ENCODE data around the gene AGRN. TPM values are rescaled to one million over a fixed set of nuclear protein-coding genes. Genes with fewer than 3 reads are reported as not detected.
"Not testable (repeated sequence)": the region's sequence is repeated elsewhere in the genome, so short reads cannot be mapped to it uniquely, and the experiment has no call there.

AGRN gene
- total and polyA plus RNA-seq, 9 donors = 2.7 to 138 (median 14.3) TPM

DNA sequence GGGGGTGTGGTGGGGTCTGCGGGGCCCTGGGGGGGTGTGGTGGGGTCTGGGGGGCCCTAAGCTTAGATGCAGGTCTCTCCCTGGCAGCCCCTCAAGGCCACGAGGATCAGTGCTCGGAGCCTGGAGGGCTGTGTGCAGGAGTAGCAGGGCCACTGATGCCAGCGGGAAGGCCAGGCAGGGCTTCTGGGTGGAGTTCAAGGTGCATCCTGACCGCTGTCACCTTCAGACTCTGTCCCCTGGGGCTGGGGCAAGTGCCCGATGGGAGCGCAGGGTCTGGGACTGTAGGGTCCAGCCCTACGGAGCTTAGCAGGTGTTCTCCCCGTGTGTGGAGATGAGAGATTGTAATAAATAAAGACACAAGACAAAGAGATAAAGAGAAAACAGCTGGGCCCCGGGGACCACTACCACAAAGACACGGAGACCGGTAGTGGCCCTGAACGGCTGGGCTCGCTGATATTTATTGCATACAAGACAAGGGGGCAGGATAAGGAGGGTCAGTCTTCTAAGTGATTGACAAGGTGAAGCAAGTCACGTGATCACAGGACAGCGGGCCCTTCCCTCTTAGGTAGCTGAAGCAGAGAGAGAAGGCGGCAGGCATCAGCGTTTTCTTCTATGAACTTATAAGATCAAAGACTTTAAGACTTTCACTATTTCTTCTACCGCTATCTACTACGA lies 45.5 kb downstream of the AGRN start:
- Histone ChIP-seq H3K9me3 (no peaks in the 10 kb centered on the region), H3K4me3 (no peak overlapping the region), H3K36me3 (no peaks in the 10 kb centered on the region), H3K4me1 (ENCODE audit: insufficient read depth) (peaks cover 3% of the 10 kb centered on the region), H3K27ac (no peak overlapping the region), H3K27me3 (peaks cover 3% of the 10 kb centered on the region)
- 42 to 59% (median 55%) methylated on average over 20 of the region's 20 CpGs for WGBS, 3 donors
- TF ChIP-seq EP300 (IDR thresholded peaks at IDR 0.05) = no peak
- no peak for TF ChIP-seq POLR2A (IDR thresholded peaks at IDR 0.05)
- TF ChIP-seq, protein P1, sequence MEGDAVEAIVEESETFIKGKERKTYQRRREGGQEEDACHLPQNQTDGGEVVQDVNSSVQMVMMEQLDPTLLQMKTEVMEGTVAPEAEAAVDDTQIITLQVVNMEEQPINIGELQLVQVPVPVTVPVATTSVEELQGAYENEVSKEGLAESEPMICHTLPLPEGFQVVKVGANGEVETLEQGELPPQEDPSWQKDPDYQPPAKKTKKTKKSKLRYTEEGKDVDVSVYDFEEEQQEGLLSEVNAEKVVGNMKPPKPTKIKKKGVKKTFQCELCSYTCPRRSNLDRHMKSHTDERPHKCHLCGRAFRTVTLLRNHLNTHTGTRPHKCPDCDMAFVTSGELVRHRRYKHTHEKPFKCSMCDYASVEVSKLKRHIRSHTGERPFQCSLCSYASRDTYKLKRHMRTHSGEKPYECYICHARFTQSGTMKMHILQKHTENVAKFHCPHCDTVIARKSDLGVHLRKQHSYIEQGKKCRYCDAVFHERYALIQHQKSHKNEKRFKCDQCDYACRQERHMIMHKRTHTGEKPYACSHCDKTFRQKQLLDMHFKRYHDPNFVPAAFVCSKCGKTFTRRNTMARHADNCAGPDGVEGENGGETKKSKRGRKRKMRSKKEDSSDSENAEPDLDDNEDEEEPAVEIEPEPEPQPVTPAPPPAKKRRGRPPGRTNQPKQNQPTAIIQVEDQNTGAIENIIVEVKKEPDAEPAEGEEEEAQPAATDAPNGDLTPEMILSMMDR (IDR thresholded peaks at IDR 0.05) = no peak
- DNase-seq = no peak
- intact Hi-C loops (cut with DNase I) = no loop called here

DNA sequence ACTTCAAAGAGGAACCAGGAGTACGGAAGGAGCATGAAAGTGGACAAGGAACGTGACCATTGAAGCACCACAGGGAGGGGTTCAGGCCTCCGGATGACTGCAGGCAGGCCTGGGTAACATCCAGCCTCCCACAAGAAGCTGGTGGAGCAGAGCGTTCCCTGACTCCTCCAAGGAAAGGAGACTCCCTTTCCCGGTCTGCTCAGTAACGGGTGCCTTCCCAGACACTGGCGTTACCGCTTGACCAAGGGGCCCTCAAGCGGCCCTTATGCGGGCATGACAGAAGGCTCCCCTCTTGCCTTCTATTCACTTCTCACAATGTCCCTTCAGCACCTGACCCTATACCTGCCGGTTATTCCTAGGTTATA lies 46.0 kb downstream of the AGRN start:
- DNase-seq; H3K36me3 ChIP-seq; H3K27ac ChIP-seq; H3K27me3 ChIP-seq; intact Hi-C loops (cut with DNase I); H3K4me1 ChIP-seq (ENCODE audit: insufficient read depth); H3K9me3 ChIP-seq; H3K4me3 ChIP-seq: not testable (repeated sequence)
- WGBS, 3 donors = 39 to 42% (median 41%) methylated on average over 11 of the region's 11 CpGs

DNA sequence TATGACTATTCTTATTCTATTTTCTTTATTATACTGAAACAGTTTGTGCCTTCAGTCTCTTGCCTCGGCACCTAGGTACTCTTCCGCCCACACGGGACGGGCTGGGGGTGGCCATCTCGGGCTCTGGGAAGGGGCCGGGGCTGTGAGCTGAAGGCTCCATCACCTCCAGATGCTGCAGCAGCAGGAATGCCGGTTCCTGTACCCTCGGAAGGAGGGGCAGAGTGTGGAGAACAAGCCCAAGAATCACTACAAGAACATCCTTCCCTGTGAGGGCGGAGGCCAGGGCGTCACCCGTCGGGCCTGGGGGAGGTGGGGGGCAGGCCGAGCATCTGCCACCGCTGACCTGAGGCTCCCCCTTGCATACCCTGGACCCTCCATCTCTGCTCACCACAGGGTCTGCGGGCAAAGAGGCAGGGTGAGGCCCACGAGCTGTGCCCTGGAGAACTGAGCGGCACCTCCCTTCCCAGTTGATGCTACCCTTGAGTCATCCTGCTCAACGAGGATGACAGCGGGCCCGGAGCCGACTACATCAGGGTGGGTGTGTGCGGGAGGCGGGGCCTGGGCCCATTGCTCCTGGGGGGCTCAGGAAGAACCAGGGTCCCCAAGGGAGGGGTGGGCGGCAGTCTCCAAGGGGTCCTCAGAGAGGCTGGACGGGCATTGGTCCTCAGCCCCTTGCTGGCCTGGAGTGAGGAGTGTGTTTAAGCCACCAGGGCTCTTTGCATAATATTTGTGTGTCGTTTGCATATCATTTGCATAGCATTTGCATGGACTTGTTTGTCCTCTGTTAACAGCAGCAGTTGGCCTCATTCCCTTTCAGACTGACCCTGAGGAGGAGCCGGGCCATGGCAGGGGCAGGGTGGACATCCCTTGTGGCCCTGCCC lies 46.7 kb downstream of the AGRN start:
- WGBS, 3 donors = 60 to 63% (median 63%) methylated on average over 26 to 27 of the region's 27 CpGs
- no peaks in the 10 kb centered on the region for H3K36me3 ChIP-seq
- TF ChIP-seq EP300 (IDR thresholded peaks at IDR 0.05) = no peak
- H3K4me1 ChIP-seq (ENCODE audit: insufficient read depth) = peaks cover 3% of the 10 kb centered on the region
- H3K4me3 ChIP-seq = no peak overlapping the region
- H3K9me3 ChIP-seq = no peaks in the 10 kb centered on the region
- DNase-seq = no peak
- intact Hi-C loops (cut with DNase I) = no loop called here
- no peaks in the 10 kb centered on the region for H3K27me3 ChIP-seq
- no peak overlapping the region for H3K27ac ChIP-seq

DNA sequence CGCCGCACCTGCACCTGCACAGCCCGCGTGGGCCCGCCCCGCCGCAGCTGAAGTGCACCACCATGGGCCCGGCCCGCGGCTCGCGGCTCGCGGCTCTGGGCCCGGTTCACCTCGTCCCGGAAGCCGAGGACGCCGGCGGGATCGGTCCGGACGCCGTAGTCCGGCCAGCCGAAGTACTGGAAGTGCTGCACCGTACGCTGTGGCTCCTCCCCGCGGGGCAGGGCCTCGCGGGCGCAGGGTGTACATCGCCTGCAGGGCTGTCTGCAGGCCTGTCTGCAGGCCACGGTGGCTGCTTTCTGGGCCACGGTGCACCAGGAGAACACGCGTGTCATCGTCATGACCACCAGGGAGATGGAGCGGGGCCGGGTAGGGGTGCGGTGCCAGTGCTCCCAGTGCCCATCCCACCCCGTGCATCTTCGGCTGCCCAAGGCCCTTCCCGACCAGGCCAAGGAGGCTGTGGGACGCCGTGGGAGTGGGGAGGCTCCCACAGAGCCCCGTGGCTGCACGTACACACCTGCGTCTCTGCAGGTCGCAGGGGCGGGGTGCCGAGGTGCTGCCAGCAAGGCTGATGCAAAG lies 47.5 kb downstream of the AGRN start:
- Histone ChIP-seq H3K4me3 (no peak overlapping the region), H3K27me3 (no peaks in the 10 kb centered on the region), H3K9me3 (no peaks in the 10 kb centered on the region), H3K27ac (no peak overlapping the region), H3K4me1 (ENCODE audit: insufficient read depth) (peaks cover 3% of the 10 kb centered on the region), H3K36me3 (no peaks in the 10 kb centered on the region)
- TF ChIP-seq POLR2A (IDR thresholded peaks at IDR 0.05) (no peak), EP300 (IDR thresholded peaks at IDR 0.05) (no peak)
- TF ChIP-seq, protein P1 (IDR thresholded peaks at IDR 0.05) = no peak
- no peak for DNase-seq
- 75 to 90% (median 83%) methylated on average over 54 of the region's 54 CpGs for WGBS, 3 donors
- intact Hi-C loops (cut with DNase I) = no loop called here

DNA sequence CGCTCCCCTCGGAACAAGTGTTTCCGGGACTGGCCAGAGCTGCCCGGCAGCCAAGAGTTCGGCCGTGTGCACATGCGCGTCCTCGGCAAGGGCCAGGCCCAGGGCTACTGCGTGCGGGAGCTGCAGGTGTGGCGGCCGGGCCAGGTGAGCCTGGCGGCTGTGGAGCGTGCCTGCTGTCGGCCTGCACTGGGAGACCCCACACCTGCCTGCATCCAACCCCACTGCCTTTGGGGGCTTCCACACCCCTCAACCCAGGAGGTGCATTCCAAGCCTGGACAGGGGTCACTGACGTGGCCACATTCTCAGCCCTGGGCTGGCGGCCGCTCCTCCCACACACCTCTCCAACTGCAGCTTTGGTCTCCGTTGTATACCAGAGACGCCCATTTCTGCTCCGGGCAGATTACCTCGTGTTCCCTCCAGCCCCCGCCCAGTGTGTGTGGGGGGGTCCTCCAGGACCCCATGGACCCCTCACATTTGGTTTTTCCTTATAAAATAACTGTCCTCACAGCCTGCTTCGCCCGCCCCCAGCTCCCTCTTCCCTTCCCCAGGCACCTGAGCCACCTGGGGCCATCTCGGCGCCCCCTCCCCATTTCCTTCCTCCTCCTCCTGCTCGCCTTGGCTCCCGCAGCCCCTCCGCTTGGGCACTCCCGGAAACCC lies 48.1 kb downstream of the AGRN start:
- Histone ChIP-seq H3K27ac (no peak overlapping the region), H3K9me3 (no peaks in the 10 kb centered on the region), H3K36me3 (no peaks in the 10 kb centered on the region), H3K4me3 (no peak overlapping the region), H3K27me3 (no peaks in the 10 kb centered on the region), H3K4me1 (ENCODE audit: insufficient read depth) (peaks cover 3% of the 10 kb centered on the region)
- TF ChIP-seq, protein P1 (IDR thresholded peaks at IDR 0.05) = no peak
- TF ChIP-seq POLR2A (IDR thresholded peaks at IDR 0.05) (no peak), EP300 (IDR thresholded peaks at IDR 0.05) (no peak)
- WGBS, 3 donors = 28 to 34% (median 29%) methylated on average over 29 to 32 of the region's 32 CpGs
- intact Hi-C loops (cut with DNase I) = no loop called here
- DNase-seq = no peak

Data from ovary (tissue), 9 donors.